Body of pancreas (tissue), 4 donors: ENCODE data around the gene SMARCB1.

Source experiments
- POLR2A ChIP-seq, 3 donors: fragments of 450-650 bp; IDR thresholded peaks; one replicate each; pipeline ENCODE4 v1.6.1; 2016; ENCODE audit warnings: antibody characterized with exemption in 3 of 3, mild to moderate bottlenecking in 2 of 3
- TF ChIP-seq, protein P1 (sequence below), 7 experiments: fragments of 450-650 bp in 4 of 7; fragments of 200-600 bp in 3 of 7; sonication (generic) in 3 of 7; IDR thresholded peaks; one replicate each; pipeline ENCODE4 v1.5.1; 2016 to 2019; ENCODE audit warnings: antibody characterized with exemption in 7 of 7

DNA sequence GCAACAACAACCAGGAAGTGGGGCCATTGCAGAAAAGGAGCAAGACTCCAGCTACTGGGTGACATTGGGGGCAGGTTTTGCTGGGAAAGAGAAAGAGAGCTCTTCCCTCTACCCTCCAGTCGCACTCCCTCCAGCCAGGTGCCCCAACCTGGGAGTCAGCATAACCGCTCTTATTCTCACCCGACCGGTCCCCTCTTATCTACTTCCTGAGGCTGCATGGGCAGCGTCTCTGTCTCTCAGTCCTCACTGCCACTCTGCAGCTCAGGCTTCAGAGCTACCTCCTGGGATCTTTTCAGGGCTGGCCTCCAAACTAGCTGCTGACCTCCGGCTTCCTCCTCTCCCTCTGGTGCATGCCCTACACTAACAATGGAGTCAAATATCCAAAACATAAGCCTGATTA is 41.0 kb upstream of the SMARCB1 start:
- TF ChIP-seq, protein P1, sequence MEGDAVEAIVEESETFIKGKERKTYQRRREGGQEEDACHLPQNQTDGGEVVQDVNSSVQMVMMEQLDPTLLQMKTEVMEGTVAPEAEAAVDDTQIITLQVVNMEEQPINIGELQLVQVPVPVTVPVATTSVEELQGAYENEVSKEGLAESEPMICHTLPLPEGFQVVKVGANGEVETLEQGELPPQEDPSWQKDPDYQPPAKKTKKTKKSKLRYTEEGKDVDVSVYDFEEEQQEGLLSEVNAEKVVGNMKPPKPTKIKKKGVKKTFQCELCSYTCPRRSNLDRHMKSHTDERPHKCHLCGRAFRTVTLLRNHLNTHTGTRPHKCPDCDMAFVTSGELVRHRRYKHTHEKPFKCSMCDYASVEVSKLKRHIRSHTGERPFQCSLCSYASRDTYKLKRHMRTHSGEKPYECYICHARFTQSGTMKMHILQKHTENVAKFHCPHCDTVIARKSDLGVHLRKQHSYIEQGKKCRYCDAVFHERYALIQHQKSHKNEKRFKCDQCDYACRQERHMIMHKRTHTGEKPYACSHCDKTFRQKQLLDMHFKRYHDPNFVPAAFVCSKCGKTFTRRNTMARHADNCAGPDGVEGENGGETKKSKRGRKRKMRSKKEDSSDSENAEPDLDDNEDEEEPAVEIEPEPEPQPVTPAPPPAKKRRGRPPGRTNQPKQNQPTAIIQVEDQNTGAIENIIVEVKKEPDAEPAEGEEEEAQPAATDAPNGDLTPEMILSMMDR (IDR thresholded peaks at IDR 0.05): no peak
- no peak for TF ChIP-seq POLR2A (IDR thresholded peaks at IDR 0.05)
